Stimulated activated CD4-positive, alpha-beta T cell treated with anti-CD3 and anti-CD28 coated beads, Interleukin-1b, Interleukin-23, amount 100 ng/mL, for 24 hours (primary cell): ENCODE results near the gene MSI1.

Source experiments
- DNase-seq, 4 experiments: peaks; one replicate each; pipeline ENCODE4 v3.0.0-alpha.2; 2020; ENCODE audit warnings: low read depth in 4 of 4, low spot score in 1 of 4

MSI1 gene

DNA sequence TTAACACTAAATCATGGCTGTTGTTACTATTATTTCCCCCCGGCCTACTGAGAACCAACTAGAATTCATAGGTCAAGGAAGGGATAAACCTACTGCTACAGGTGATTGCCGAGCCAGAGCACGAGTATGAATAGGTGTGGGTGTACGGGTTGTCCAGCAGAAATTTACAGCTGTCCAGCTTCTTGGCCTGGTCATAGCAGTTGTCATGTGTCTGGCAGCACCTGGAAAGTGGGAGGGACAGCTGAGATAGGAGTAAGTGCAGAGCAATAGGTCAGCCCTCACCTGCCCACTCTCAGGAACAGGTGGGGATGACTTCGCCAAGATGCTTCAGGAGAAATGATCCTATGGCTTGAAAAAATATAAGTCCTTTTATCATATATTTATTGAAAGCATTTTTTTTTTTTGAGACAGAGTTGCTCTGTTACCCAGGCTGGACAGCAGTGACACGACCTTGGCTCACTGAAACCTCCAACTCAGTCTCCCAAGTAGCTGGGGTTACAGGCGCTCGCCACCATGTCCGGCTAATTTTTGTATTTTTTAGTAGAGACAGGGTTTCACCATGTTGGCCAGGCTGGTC, 44.0 kb downstream of the MSI1 start:
- DNase-seq = no peak

DNA sequence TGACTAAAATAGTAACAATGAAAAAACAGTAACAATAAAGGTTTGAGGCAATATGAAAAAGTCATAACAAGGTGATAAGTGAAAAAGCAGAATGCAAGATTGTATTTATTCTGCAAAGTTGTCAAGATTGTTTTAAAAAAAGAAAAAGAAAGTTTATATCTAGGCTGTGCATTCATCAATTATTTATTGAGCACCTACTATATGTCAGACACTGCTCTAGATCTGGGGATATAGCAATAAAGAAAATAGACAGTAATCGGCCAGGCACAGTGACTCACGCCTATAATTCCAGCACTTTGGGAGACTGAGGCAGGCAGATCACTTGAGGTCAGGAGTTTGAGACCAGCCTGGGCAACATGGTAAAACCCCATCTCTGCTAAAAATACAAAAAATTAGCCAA, 45.2 kb downstream of the MSI1 start:
- DNase-seq = no peak

GRCh38 chr12:120321382-120322202, 47.4 kb downstream of the MSI1 start:
- no peak for DNase-seq

- peak; percentile 99 to 100 (median 99) for DNase-seq
Observed at GRCh38 chr12:120317224-120318105, 51.5 kb downstream of the MSI1 start.

GRCh38 chr12:120316798-120317223, 52.2 kb downstream of the MSI1 start:
- no peak for DNase-seq

GRCh38 chr12:120314220-120314619, 54.7 kb downstream of the MSI1 start:
- DNase-seq = no peak

DNA sequence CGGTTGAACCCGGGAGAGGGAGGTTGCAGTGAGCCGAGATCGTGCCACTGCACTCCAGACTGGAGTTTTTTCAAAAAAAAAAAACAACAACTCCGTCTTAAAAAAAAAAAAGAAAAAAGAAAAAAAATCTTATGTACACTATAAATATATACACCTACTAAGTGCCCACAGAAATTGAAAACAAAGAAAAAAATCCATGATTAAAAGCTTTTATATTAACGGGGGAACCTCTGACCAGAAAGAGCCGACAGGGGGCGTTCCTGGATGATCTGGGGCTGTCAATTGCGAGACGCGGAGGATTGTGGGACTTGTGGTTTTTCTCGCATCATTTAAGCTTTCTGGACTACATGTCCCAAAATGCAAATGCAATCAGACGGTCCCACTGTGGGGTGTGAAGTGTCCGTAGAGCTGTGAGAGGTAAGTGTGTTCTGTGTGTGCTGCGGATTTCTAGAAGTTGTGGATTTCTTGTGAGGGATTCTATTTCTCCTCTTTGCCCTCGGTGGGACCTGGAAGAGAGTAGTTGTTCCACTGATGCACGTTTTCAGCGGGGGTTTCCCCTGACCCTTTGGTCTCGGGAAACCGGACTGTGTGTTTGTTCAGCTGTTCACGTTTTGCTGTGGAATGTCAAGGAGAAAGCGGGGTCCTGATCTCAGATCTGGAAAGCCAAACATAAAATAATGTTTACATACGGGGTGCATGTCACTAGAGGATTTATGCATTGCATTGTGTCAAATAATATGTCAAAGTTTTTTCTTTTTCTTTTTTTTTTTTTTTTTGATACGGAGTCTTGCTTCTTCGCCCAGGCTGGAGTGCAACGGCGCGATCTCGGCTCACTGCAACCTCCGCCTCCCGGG, 66.8 kb downstream of the MSI1 start, which contains the start of gene SIRT4:
SIRT4 (plus strand) TSS at position 360 of the 854 bp plus-strand sequence. CDS start 1,241 bp downstream, outside the sequence.
- DNase-seq = peak; percentile 71 to 82 (median 76)

DNA sequence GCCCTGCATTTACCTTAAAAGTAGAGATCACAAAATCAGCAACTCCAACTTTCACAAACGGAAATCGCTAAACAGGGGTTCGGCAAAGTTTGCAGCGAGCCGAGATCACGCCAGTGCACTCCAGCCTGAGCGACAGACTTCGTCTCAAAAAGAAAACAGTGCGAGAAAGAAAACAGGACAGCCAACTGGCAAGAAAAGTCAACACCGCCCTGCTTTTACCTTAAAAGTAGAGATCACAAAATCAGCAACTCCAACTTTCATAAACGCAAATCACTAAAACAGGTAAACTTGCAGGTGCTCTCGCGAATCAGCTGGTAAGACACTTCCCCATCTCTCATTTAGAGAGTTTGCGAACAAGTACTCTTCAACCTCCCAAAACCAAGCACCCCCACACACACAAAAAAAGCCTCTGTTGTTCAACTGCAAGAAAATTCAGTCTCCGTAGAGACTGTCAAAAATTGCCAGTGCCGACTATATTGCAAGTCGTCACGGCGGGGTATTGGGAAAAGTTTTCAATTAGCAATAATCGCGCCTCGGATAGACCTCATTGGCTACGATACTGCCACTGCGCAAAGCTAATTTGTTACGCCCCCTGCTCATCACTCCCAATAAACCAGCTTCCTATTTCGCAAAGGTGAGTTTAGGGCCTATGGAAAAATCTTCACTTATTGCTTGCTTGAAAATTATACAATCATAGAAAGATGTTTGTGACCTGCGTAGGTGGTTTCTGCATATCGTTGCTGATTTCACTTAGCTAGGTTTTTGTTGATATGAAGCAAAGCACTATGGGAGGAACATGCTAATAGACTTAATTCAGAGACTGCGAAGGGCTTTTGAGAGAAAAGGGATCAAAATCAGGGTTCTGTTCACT, 76.1 kb downstream of the MSI1 start, which contains the start of gene RNU4-1:
RNU4-1 (minus strand) TSS at position 577 of the 871 bp plus-strand sequence.
- DNase-seq = peak; percentile 56 to 70 (median 66)

GRCh38 chr12:120292411-120292660, 76.6 kb downstream of the MSI1 start:
- DNase-seq = peak in 1 of 4 experiments; percentile 21
